Medulla oblongata (tissue), 1 donor: Measurements from ENCODE around the gene ANKLE1.

ENCODE experiments used
- DNase-seq: peaks from one replicate; pipeline ENCODE4 v3.0.0-alpha.2; 2015; ENCODE audit errors: extremely low spot score

The ANKLE1 gene, protein sequence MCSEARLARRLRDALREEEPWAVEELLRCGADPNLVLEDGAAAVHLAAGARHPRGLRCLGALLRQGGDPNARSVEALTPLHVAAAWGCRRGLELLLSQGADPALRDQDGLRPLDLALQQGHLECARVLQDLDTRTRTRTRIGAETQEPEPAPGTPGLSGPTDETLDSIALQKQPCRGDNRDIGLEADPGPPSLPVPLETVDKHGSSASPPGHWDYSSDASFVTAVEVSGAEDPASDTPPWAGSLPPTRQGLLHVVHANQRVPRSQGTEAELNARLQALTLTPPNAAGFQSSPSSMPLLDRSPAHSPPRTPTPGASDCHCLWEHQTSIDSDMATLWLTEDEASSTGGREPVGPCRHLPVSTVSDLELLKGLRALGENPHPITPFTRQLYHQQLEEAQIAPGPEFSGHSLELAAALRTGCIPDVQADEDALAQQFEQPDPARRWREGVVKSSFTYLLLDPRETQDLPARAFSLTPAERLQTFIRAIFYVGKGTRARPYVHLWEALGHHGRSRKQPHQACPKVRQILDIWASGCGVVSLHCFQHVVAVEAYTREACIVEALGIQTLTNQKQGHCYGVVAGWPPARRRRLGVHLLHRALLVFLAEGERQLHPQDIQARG

DNA sequence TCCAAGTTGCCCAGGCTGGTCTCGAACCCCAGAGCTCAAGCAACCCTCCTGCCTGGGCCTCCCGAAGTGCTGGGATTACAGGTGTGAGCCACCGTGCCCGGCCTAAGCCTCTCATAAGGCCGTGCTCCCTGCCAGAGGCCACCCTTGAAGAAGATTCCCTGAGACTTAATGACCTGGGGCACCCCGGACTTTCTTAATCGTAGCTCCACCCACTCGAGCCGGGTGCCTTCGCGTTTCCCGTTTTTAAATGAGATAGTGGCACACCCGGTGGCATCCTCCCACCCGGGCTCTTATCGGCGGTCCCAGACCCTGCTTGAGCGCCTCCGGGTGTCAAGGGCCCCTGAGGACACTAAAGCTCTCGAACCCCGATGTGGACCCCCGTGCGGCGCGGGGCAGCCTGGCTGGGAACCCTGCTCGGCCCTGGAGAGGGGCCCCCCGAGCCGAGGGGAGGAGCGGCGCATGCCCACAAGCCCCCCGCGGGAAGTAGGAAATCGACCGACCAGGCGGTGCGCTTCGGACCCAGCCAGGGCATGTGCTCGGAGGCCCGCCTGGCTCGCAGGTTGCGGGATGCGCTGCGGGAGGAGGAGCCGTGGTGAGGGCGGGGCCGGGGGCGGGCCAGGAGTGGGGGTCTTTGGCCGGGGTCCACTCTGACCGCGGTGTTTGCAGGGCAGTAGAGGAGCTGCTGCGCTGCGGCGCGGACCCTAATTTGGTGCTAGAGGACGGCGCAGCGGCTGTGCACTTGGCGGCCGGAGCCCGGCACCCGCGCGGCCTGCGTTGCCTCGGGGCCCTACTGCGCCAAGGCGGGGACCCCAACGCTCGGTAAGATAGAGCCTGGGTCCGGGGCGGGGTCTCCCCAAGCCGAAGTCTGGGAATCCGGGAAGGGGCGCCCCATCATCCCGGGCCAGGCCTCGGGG is at the start of gene ANKLE1:
TSS of gene ANKLE1 (plus strand) at position 511 of the 914 bp plus-strand sequence. CDS start at position 531, 20 bp downstream.
- peak; percentile 23 for DNase-seq

DNA sequence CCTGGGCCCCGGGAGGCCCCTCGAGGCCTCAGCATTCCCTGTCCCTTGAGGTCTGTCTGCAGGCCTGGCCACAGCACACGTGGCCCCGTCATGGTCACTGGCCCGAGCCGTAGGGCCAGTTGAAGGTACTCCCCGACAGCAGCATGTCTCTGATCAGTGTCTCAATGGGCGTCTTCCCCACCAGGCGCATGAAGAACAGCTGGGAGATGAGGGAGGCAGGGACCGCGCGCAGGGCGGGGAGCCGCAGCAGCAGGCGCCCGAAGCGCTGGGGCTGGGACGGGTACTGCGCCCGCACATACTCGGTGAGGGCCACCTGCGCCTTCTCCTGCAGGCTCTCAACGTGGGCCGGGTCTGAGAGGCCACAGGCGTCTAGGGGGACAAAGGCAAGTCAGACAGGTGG is 49.4 kb upstream of the ANKLE1 start:
- DNase-seq, result no peak

DNA sequence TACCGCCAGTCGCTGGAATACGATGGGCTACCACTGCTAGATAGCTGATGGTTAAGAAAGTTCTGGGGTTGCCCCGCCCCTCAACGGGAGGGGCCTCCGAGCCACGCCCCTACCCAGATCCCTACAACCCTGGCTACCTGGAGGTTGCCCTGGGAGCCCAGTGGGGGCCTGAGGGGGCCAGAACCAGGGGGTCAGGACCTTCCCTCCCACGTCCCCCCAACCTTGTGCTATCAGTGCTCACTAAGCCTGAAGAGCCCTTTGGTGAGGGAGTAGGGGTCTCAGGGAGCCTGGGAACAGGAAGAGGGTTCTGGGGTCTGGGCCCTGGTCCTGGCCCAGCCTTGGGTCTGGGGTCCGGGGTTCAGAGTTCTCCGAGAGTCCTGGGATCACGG is 46.8 kb upstream of the ANKLE1 start:
- no peak for DNase-seq

DNA sequence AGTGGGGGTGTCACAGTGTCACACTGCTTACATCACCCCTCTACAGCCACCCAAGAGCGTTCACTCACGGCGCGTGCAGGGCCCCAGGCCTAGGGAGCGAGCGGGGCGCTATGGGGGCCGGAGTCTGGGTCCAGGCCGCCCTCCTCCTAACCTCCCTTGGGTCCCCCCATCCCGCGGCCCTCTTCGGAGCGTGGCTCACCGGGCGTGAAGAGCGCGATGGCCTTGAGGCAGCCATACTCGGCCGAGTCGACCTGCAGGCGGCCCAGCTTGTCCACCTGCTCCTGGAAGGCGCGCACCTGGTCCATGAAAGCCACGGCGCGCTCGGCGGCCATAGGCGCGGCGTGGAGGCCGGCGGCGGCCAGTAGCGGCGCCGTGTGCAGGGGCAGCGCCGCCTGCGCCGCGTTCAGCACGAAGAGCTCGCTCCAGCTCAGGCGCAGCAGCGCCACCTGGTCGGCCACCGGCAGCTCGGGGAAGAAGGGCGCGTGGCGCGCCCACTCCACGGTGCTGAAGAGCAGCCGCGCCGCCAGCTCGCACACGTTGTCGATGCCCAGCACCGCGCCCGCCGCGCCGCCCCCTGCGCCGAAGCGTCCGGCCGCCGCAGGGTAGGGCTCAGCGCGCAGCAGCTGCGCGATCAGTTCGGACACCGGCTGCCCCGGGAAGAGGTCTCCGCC is 46.3 kb upstream of the ANKLE1 start:
- DNase-seq, result peak; percentile 60

DNA sequence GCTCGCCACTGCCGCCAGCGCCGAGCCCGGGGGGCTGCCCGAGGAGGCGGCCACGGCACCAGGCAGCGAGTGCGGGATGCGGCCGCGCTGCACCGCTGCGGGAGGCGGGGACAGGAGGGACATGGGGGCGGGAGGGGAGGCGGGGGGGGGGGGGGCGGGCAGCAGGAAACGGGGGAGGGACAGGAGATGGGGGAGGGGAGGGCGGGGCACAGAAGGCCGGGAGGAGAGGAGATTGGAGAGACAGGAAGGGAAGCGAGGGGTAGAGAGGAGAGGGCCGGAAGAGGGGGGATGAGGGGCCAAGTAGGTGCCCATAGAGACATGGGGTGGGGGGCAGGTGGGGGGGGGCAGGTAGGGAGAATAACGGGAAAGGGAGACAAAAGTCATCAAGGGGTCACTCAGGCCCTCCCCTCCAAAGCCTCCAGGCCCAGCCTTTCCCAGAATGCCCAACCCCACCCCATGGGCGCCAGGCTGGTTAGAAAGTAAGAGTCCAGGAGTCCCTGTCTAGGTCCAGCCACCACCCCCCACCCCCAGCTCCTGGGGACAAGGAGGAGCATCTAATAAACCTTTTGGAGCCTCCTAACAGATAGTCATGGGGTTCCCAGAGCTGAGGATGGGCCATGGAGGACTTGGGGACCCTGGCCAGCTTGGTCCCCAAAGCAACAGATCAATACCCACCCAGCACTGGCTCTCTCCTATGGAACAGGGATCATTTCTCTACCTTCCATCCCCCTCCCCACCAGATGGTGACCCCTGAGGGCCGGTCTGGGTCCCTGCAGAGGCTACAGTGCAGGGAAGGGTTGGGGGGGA is 45.5 kb upstream of the ANKLE1 start:
- no peak for DNase-seq

DNA sequence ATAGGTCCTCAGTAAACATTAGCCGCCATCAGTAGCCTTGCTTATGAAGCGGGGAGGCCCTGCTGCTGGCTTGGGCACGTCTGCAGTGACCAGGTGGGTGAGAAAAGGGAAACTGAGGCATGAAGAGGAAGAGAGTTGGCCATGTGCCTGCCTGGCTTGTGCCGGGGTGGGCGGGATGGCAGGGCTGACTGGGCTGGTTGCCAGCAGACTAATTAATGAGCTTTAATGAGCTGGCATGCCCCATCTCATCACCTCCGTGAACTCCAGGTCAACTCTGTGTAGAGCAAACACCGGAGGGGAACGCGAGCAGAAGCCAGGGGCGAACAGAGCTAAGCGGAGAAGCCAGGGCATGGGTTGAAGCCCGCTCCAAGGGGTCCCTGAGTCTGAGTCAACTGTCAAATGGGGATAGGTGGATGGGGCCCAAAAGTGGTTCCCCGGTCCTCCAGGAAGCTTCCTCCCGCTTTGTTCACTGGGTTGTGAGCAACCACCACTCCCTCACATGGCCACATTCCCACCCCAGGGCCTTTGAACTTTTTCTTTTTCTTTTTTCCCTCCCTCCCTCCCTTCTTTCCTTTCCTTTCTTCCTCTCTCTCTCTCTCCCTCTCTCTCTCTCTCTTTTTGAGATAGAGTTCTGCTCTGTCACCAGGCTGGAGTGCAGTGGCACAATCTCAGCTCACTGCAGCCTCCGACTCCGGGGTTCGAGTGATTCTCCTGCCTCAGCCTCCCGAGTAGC is 44.7 kb upstream of the ANKLE1 start:
- DNase-seq, result no peak

DNA sequence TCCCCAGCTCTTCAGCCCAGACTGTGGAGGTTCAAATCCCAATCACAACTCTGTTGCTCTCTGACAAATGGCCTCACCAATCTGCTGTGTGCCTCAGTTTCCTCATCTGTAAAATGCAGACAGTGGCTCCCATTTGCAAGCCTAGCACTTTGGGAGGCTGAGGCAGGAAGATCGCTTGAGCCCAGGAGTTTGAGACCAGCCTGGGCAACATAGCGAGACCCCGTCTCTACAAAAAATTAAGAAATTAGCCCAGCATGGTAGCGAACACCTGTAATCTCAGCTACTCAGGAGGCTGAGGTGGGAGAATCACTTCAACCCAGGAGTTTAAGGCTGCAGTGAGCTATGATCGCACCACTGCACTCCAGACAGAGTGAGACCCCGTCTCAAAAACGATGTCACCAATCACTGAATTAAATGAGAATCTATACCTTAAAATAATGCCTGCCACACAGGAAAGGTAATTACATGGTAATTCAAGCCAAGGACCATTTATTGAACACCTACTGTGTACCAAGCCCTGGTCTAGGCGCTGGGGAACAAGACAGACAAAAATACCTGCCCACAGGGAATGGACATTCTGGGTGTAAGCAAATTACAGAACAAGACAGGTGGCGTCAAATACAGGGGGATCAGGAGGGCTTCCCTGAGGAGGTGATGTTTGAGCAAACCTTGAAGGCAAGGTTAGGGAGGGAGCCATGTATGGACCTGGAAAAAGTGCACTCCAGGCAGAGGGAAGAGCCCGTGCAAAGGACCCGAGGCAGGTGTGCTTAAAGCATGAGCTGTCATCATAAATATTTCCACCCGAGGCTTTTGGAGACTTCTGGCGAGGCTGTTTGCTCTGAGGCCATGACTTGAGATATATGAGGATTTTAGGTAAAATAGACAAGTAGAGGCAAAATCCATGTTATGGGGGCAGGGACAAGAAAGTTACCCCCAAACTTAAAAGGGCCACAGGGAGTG is 43.7 kb upstream of the ANKLE1 start:
- DNase-seq, result no peak

DNA sequence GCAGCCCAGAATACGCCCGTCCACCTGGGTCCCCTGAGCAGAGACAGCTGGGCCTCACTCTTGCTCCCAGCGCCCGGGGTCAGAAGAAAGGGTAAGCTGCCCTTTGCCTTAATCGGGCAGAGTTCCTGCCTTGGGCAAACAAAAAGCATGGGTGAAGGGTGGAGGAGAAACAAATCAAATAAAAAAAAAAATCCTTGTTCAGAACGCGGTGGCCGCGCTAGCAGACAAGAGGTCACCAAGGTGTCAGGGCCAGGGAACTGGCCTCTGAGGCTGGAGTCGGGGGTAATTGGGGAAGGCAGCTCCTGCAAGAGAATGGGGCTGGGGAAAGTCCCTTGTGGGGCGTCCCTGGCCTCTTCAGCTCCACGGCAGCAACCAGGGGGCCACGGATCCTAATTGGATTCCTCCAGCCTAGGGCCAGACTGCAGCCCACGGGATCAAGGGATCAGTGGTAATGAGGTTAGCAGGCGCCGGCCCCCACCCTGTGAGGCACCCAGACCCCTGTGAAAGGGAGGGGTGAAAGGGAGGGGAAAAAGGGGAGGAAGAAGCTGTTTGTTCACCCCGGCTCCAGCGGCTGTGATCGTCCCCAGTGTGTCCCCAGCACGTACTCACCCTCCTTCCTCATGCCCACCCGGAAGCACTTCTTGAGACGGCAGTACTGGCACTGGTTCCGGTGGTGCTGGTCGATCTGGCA is 41.5 kb upstream of the ANKLE1 start:
- DNase-seq, result no peak

DNA sequence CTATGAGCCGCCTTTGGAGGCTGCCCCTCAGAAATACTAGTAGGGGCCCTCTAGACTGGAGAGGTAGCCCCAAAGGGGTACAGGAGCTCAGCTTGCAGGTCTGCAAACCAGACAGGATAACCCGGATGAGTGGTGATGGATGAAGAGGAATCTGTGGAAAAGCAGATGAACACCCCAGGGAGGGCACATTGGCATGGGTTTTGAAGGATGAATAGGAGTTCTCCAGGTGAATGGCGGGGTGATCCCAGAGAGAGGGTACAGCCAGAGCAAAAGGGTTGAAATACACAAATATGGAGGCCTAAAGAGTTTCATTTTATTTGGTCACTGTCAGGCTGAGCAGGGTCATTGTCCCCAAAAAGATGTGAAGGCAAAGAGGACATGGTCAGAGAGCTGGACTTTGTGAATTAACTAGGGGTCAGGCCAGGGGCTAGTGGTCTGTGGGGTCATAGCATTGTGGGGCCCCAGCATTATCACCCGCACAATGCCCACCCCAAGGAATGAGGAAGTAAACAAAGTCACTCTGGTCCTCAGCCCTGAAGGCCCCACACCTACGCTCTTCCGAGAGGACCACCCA is 40.8 kb upstream of the ANKLE1 start:
- DNase-seq, result no peak

DNA sequence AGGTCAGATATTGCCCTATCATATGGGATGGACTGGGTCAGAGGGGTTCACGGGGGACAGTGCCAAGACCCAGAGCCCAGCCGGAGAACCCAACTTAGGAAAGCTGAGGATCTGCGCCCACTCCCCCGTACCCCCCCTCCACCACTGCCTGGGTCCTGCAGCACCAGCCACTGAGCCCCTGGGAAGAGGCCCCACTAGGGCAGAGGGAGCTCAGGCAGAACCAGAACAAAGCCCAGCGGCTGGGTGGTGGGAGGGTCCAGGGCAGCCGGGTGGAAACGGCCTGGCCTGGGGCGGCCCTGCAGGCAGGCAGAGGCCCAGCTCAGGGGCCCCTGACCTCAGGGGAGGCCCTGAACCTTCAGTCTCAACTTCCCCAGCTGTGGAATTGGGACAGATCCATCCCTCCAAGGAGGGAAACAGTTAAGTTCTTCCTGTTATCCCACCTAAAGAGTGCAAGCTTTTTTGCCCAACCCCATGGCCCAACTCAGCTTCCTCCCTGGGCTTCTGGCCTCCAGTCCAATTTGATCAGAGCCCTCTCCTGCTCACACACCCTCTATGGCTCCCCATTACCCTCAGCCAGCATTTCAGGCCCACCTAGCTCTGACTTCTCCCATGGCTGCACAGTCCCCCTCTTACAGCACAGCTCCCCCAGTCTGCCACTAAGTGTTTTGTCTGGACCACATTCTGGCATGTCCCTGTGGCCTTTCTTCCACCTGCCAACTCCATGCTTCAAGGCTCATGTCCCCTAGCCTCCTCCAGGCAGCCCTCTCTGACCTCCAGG is 39.1 kb upstream of the ANKLE1 start:
- DNase-seq, result no peak

DNA sequence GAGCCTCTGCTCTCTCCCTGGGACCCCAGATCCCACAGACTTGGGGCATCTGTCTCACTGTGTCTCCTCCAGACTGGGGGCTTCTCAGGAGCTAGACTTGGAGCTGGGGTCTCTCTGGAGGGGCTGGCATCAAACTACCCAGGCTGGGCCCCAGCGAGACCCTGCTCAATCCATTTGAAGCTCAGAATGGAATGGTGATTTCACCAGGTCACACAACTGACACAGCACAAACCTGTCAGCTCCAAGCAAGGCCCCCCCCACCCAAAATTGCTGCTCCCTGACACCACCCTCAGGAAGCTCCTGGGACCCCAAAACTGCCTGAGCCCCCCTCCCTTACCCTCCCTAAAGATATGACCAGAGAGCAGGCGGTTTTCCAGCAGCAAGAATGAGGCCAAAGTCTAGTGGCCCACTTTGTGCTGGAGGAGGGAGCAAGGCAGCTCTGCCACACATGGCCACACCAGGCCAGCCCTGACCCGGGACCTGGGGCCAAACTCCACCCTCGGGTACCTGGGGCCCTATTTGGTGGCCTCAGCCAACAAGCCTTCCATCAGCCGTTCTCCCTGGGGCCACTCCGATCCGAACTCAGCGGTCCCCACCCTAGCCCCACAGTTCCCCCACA is 38.4 kb upstream of the ANKLE1 start:
- no peak for DNase-seq

DNA sequence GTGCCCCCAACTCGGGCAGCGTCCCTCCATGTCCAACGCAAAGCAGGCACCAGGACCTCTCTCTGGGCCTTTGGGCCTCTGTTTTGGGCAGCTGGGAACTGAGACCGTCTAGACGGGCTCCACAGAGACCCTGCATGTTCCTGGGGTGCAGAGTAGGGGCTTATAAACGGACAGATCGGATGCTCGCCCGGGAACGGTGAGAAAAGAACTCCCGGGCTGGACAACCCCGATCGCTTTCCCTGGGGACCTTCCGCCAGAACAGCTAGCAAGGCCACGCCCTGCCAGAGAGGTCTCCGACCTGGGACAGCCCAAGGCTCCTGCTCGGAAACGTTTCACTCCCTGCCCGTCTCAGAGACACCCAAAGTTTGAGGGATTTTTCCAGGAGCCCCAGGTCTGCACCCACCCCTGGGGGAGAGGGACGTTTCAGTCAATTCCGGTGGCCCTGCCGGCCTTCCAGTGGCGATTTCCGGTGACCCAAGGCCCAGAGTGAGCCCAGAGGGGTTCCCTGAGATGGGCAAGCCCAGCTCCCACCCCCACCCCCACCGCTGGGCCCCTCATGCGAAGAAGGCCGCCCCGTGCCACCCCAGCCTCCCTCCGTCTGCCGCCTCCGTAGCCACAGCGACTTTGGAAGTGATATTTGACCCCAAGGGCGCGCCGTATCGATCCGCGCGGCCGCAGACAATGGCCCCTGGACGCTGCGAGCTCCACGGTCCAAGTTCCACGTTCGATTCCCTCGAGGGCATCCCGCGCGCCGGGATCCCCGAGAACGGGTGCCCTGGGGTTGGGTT is 37.7 kb upstream of the ANKLE1 start:
- no peak for DNase-seq

DNA sequence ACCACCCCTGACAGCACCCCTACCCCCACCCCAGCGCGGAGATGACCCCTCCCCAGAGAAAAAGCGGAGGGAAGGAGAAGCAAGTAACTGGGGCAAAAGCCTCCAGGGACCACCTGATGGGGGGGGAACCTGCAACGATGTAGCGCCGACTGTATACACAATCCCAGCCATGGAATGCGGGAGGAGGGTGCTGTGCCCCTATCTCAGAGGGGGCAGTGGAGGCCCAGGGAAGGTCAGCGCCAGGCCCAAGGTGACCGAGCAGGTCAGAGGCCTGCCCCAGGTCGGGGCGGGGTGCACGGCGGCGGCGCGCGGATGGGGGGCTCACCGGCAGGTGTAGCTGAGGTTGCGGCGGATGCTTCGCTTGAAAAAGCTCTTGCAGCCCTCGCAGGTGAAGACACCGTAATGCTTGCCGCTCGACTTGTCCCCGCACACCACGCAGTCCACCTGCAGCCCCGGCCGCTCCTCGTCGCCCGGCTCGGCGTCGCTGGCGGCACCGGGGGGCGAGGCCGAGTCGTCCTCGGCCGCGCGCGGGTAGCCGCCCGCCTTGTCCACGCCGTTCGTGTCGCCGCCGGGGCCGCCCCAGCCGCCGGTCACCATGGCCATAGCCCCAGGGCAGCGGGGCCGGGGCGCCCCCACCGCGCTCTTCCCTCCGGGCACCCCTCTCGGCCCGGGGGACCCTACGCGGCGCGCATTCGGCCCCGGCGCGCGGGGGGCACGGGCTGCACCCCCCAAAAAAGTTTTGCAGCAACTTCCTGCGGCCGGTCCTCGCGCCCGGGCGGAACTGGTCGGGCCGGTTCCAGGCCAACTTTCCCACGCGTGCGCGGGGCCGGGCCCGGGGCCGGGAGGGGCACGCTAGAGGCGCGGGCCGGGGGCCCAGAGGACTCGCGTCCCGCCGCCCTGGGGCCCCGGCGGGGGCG is 36.8 kb upstream of the ANKLE1 start:
- no peak for DNase-seq

DNA sequence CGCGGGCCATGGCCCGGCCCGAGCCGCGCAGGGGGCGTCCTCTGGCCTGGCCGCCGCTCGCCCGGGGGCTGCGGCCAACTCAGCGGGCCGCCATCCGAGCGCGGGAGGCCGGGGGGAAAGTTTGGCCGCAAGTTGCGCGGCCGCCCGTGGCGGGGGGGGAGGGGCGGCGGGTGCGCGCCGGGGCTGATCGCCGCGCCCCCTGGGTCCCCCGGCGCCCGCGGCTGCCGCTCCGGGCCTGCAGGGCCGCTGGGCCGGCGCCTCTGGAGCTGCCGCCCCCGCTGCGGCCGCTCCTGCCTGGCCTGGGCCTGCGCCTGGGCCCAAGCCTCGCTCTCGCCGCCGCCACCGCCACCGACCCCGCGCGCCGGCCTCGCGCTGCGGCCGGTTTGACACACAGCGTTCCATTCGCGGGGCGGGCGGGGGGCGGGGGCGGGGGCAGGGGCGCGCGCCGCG is 36.1 kb upstream of the ANKLE1 start, which contains the start of gene NR2F6:
TSS of gene NR2F6 (minus strand) at position 385 of the 450 bp plus-strand sequence. CDS start 699 bp downstream, outside the sequence.
- DNase-seq, result no peak
